Activated CD4-positive, alpha-beta T cell treated with anti-CD3 and anti-CD28 coated beads, Interleukin-2, amount 10 ng/mL, durations not matched to agents 7 days and 5 days (primary cell): ENCODE measurements around the gene C8B. TPM values are rescaled to one million over a fixed set of nuclear protein-coding genes. Genes with fewer than 3 reads are reported as not detected.

Source experiments
- CTCF ChIA-PET: fragments of 350-600 bp; sonication (Branson Sonifier 250); formaldehyde crosslinking; loops from one replicate; lab custom pipeline; 2021; ENCODE audit warnings: antibody characterized with exemption; lab: Charles Lee
- POLR2A ChIA-PET: fragments of 350-600 bp; sonication (Branson Sonifier 250); formaldehyde crosslinking; loops from one replicate; lab custom pipeline; 2021; ENCODE audit warnings: antibody characterized with exemption; lab: Charles Lee
- DNase-seq: peaks from one replicate; pipeline ENCODE4 v3.0.0-alpha.2; 2020
- H3K27ac Mint-ChIP-seq: one replicate; pipeline ENCODE4 v1.8.0; 2021; ENCODE audit warnings: mild to moderate bottlenecking, moderate library complexity, mixed read lengths
- H3K27me3 Mint-ChIP-seq: one replicate; pipeline ENCODE4 v1.8.0; 2021; ENCODE audit warnings: mixed read lengths
- H3K36me3 Mint-ChIP-seq: one replicate; pipeline ENCODE4 v1.8.0; 2021; ENCODE audit warnings: low read depth, mixed read lengths
- H3K4me1 Mint-ChIP-seq: one replicate; pipeline ENCODE4 v1.8.0; 2021; ENCODE audit warnings: mixed read lengths
- H3K4me3 Mint-ChIP-seq: one replicate; pipeline ENCODE4 v1.8.0; 2021; ENCODE audit warnings: mild to moderate bottlenecking, moderate library complexity, mixed read lengths
- H3K9me3 Mint-ChIP-seq: one replicate; pipeline ENCODE4 v1.8.0; 2021; ENCODE audit warnings: mixed read lengths
- total RNA-seq, 2 experiments: library from RNA; stranded (reverse); gene quantifications; one replicate each; pipeline ENCODE4 v1.2.3, GENCODE V29; 2021

The C8B gene
- total RNA-seq, 2 experiments from 2014 or later: not detected

- no peaks in the 10 kb centered on the region for H3K27me3 Mint-ChIP-seq
- ChIA-PET CTCF (no interaction called here), POLR2A (no interaction called here)
- H3K4me3 Mint-ChIP-seq: no peak overlapping the region
- no peaks in the 10 kb centered on the region for H3K4me1 Mint-ChIP-seq
- no peaks in the 10 kb centered on the region for H3K9me3 Mint-ChIP-seq
- H3K36me3 Mint-ChIP-seq: no peaks in the 10 kb centered on the region
- no peak overlapping the region for H3K27ac Mint-ChIP-seq
- DNase-seq: no peak
These were observed 44.3 kb downstream of the C8B start for GRCh38 chr1:56921479-56921878.

- no peak for DNase-seq
- CTCF ChIA-PET: no interaction called here
- Mint-ChIP-seq H3K4me1 (no peaks in the 10 kb centered on the region), H3K27me3 (no peaks in the 10 kb centered on the region), H3K27ac (no peak overlapping the region), H3K9me3 (no peaks in the 10 kb centered on the region), H3K4me3 (no peak overlapping the region), H3K36me3 (no peaks in the 10 kb centered on the region)
- POLR2A ChIA-PET: no interaction called here
These were observed 45.2 kb downstream of the C8B start for GRCh38 chr1:56920591-56921001.

- Mint-ChIP-seq H3K27ac (no peak overlapping the region), H3K9me3 (no peaks in the 10 kb centered on the region), H3K4me3 (no peak overlapping the region), H3K36me3 (no peaks in the 10 kb centered on the region), H3K4me1 (no peaks in the 10 kb centered on the region), H3K27me3 (no peaks in the 10 kb centered on the region)
- no peak for DNase-seq
- ChIA-PET POLR2A (no interaction called here), CTCF (no interaction called here)
These were observed 48.5 kb downstream of the C8B start for GRCh38 chr1:56917356-56917755.

GRCh38 chr1:56916630-56917029, 49.2 kb downstream of the C8B start:
- Mint-ChIP-seq H3K9me3 (no peaks in the 10 kb centered on the region), H3K27me3 (no peaks in the 10 kb centered on the region), H3K4me3 (no peak overlapping the region), H3K4me1 (no peaks in the 10 kb centered on the region), H3K36me3 (no peaks in the 10 kb centered on the region), H3K27ac (no peak overlapping the region)
- CTCF ChIA-PET: no interaction called here
- POLR2A ChIA-PET: no interaction called here
- no peak for DNase-seq

- no peak overlapping the region for H3K27ac Mint-ChIP-seq
- H3K36me3 Mint-ChIP-seq: no peaks in the 10 kb centered on the region
- CTCF ChIA-PET: no interaction called here
- no peaks in the 10 kb centered on the region for H3K27me3 Mint-ChIP-seq
- POLR2A ChIA-PET: no interaction called here
- no peak for DNase-seq
- no peaks in the 10 kb centered on the region for H3K9me3 Mint-ChIP-seq
- no peaks in the 10 kb centered on the region for H3K4me1 Mint-ChIP-seq
- no peak overlapping the region for H3K4me3 Mint-ChIP-seq
These were observed 49.9 kb downstream of the C8B start for GRCh38 chr1:56915960-56916359.

GRCh38 chr1:56912325-56912724, 53.5 kb downstream of the C8B start:
- Mint-ChIP-seq H3K4me3 (no peak overlapping the region), H3K27me3 (peaks cover under 1% of the 10 kb centered on the region), H3K9me3 (no peaks in the 10 kb centered on the region), H3K27ac (no peak overlapping the region), H3K4me1 (no peaks in the 10 kb centered on the region), H3K36me3 (no peaks in the 10 kb centered on the region)
- POLR2A ChIA-PET: no interaction called here
- no peak for DNase-seq
- CTCF ChIA-PET: no interaction called here

GRCh38 chr1:56911098-56911938, 54.5 kb downstream of the C8B start:
- H3K4me1 Mint-ChIP-seq: no peaks in the 10 kb centered on the region
- H3K9me3 Mint-ChIP-seq: no peaks in the 10 kb centered on the region
- H3K4me3 Mint-ChIP-seq: no peak overlapping the region
- ChIA-PET CTCF (no interaction called here), POLR2A (no interaction called here)
- H3K27ac Mint-ChIP-seq: no peak overlapping the region
- no peak for DNase-seq
- H3K36me3 Mint-ChIP-seq: no peaks in the 10 kb centered on the region
- peaks cover 2% of the 10 kb centered on the region for H3K27me3 Mint-ChIP-seq

- ChIA-PET CTCF (no interaction called here), POLR2A (no interaction called here)
- no peak overlapping the region for H3K4me3 Mint-ChIP-seq
- DNase-seq: no peak
- no peaks in the 10 kb centered on the region for H3K9me3 Mint-ChIP-seq
- no peaks in the 10 kb centered on the region for H3K4me1 Mint-ChIP-seq
- H3K27ac Mint-ChIP-seq: no peak overlapping the region
- peaks cover 2% of the 10 kb centered on the region for H3K27me3 Mint-ChIP-seq
- H3K36me3 Mint-ChIP-seq: no peaks in the 10 kb centered on the region
These were observed 55.3 kb downstream of the C8B start for GRCh38 chr1:56910441-56910985.

GRCh38 chr1:56908619-56909221, 57.1 kb downstream of the C8B start:
- ChIA-PET POLR2A (no interaction called here), CTCF (no interaction called here)
- Mint-ChIP-seq H3K4me1 (no peaks in the 10 kb centered on the region), H3K4me3 (no peak overlapping the region), H3K27me3 (peaks cover 2% of the 10 kb centered on the region), H3K36me3 (no peaks in the 10 kb centered on the region), H3K9me3 (no peaks in the 10 kb centered on the region), H3K27ac (no peak overlapping the region)
- no peak for DNase-seq

GRCh38 chr1:56905667-56906066, 60.1 kb downstream of the C8B start:
- Mint-ChIP-seq H3K27ac (no peak overlapping the region), H3K4me3 (no peak overlapping the region), H3K27me3 (peaks cover 2% of the 10 kb centered on the region), H3K9me3 (no peaks in the 10 kb centered on the region), H3K36me3 (no peaks in the 10 kb centered on the region), H3K4me1 (no peaks in the 10 kb centered on the region)
- ChIA-PET CTCF (no interaction called here), POLR2A (no interaction called here)
- DNase-seq: no peak

GRCh38 chr1:56904663-56905397, 61.0 kb downstream of the C8B start:
- DNase-seq: no peak
- Mint-ChIP-seq H3K27ac (no peak overlapping the region), H3K9me3 (no peaks in the 10 kb centered on the region), H3K36me3 (no peaks in the 10 kb centered on the region), H3K4me1 (no peaks in the 10 kb centered on the region), H3K27me3 (peaks cover 2% of the 10 kb centered on the region), H3K4me3 (no peak overlapping the region)
- CTCF ChIA-PET: no interaction called here
- POLR2A ChIA-PET: no interaction called here

GRCh38 chr1:56903778-56904177, 62.0 kb downstream of the C8B start:
- Mint-ChIP-seq H3K27ac (no peak overlapping the region), H3K27me3 (peaks cover 2% of the 10 kb centered on the region), H3K4me1 (no peaks in the 10 kb centered on the region), H3K36me3 (no peaks in the 10 kb centered on the region), H3K4me3 (no peak overlapping the region), H3K9me3 (no peaks in the 10 kb centered on the region)
- ChIA-PET POLR2A (no interaction called here), CTCF (no interaction called here)
- DNase-seq: no peak

GRCh38 chr1:56901716-56902115, 64.1 kb downstream of the C8B start:
- H3K27me3 Mint-ChIP-seq: no peaks in the 10 kb centered on the region
- DNase-seq: no peak
- H3K4me1 Mint-ChIP-seq: no peaks in the 10 kb centered on the region
- H3K9me3 Mint-ChIP-seq: no peaks in the 10 kb centered on the region
- H3K36me3 Mint-ChIP-seq: no peaks in the 10 kb centered on the region
- ChIA-PET CTCF (no interaction called here), POLR2A (no interaction called here)
- H3K27ac Mint-ChIP-seq: no peak overlapping the region
- no peak overlapping the region for H3K4me3 Mint-ChIP-seq
